ENCODE results near the gene C3orf18.
"Not testable (repeated sequence)": the region's sequence is repeated elsewhere in the genome, so short reads cannot be mapped to it uniquely, and the experiment has no call there.

The C3orf18 gene

GRCh38 chr3:50519471-50520089 is 48.0 kb downstream of the C3orf18 start:
- DNase-seq = peak; percentile 89

DNA sequence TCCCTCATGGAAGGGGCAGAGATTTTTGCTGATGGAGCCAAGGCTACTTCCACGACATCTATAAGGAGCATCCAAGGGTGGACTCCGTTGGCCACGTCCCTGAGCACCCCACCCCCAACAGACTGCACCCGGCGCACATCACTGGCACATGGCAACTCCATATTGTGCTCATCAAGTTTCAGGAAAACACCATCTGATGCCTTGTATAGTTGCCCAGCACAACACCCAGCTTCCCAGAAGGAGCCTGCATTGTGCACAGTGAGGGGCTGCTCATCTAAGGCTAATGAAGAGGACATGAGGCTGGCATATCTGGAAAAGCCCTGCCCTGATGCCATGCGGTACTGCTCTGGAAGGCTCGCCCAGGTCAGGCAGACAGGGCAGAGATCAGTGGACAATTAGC is 49.1 kb downstream of the C3orf18 start:
- DNase-seq = no peak

DNA sequence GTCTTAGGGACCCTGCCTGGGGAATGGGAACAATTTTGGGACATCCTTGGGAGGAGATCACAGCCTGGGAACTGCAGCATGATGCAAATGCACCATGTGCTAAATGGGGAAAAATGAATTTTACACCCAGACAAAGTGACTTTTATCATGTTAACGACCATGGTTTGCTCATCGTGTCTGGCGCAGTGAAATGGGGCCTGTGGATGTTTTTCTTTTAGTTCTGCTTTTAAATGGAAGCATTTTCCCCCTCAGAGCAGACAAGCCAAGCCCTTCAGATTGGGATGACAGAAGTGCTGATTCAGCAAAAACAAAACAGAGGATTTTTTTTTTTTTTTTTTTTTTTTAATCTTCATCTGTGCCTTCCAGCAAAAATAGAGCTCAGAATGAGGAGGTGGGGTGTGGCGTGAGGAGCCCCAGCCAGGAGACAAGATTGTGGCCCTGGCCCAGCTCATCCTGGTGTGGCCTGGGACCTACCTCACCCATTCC is 49.8 kb downstream of the C3orf18 start:
- DNase-seq = no peak

DNA sequence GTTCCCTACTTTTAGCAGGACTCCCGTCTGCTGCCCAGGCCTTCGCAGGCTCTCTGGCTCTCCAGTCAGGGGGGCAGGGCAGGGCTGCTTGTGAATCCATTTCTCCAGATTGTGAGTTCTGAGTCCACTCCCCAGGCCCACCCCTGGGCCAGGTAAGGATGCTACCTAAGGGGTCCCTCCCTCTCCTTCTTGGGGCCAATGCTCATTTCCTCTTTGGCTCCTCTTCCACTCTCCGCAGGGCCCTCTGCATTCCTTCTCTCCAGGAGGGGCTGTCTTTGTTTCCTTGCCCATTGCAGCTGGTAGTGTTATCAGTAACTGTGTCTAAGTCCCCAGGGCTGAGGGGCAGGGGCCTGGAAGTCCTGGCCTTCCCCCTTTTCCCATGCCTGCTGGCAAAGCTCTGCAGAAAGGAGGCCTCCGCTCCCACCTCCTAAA is 51.1 kb downstream of the C3orf18 start:
- DNase-seq = no peak

GRCh38 chr3:50515565-50516439 is 51.7 kb downstream of the C3orf18 start:
- DNase-seq = no peak

DNA sequence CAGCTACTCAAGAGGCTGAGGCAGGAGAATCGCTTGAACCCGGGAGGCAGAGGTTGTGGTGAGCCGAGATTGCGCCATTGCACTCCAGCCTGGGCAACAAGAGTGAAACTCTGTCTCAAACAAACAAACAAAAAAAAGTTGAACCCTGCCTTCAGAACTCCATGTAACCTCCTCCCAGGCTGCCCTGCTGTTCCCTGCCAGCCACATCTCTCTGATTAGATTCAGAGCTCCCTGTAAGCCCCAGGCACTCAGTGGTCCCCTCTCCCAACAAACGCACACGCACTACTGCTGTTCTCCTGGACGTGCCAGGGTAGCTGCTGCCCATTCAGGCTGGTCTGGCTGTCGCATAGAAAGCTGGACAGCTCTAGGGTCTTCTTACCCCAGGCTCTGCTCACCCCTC is 54.6 kb downstream of the C3orf18 start:
- not testable (repeated sequence) for DNase-seq

GRCh38 chr3:50512131-50512530 is 55.4 kb downstream of the C3orf18 start:
- no peak for DNase-seq

DNA sequence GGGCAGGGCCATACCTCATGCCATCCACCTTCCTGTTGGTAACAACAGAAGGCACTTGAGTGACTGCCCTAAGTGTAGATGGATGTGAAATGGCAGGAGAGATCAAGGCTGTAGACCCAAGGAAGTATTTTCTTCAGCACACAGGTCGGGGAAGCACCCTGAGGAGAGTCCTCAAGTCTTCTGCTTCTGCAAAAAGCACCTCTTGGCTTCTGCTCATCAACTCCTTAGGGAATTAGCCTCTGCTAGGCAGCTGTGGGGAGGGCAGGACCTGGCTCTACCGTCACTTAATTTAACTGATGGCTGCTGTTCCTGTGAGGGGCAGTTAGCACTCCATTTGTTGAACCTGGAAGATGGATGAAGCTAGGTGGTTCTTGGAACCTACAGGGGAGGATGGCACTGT is 57.2 kb downstream of the C3orf18 start:
- DNase-seq = no peak

GRCh38 chr3:50509715-50510114 is 57.8 kb downstream of the C3orf18 start:
- no peak for DNase-seq

DNA sequence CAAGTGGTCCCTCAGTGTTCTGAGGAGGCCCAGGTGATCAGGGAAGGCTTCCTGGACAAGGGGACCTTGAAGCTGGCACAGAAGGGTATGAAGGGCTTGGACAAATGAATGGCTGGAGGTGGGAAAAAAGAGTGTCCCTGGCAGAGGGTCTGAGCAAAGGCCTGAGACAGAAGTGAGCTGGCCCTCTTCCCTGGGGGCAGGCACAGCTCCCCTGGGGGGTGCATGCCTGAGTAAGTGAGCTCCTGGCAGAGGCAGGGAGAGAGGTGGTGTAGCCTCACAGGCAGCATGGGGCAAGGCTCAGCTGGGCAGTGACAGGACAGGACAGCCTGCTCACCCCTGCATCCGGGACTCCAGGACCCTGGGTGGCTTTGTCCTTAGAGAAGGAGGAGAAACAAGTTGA is 58.7 kb downstream of the C3orf18 start:
- no peak for DNase-seq

All from 8988T (cell line).